ENCODE data around the gene MMP7. TPM values are rescaled to one million over a fixed set of nuclear protein-coding genes. Genes with fewer than 3 reads are reported as not detected.

The MMP7 gene
- polyA plus RNA-seq, 1 of the 3 experiments (the other 2 are of a cell fraction), result 0.13 TPM

DNA sequence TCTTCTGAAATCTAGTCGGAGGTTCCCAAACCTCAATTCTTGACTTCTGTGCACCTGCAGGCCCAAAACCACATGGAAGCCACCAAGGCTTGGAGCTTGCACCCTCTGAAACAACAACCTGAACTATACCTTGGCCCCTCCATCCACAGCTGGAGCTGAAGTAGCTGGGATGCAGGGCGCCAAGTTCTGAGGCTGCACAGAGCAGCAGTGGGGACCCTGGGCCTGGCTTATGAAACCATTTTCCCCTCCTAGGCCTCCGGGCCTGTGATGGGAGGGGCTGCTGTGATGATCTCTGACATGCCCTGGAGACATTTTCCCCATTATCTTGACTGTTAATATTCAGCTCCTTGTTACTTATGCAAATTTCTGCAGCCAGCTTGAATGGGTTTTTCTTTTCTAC lies 38.3 kb upstream of the MMP7 start:
- H3F3A ChIP-seq (replicated peaks; ENCODE audit: insufficient read depth), result peaks cover 6% of the 10 kb centered on the region
- ChIA-PET CTCF (no interaction called here), POLR2A (no interaction called here)
- H3K9me2 ChIP-seq, result no peaks in the 10 kb centered on the region
- WGBS (ENCODE audit: low lambda C conversion rate), result 46% methylated on average over 3 of the region's 3 CpGs
- peaks cover 0 to 3% of the 10 kb centered on the region in 2 experiments; a peak in 1 of 4 replicates for H3K4me1 ChIP-seq (ENCODE audit: control insufficient read depth in 1 of 2, insufficient read depth in 2 of 2, low read depth in 1 of 2, low read length in 1 of 2)
- no peak overlapping the region for H3K4me3 ChIP-seq (ENCODE audit: low read depth in 2 of 2, low read length in 1 of 2)
- H3K4me2 ChIP-seq, result no peak overlapping the region
- TF ChIP-seq, protein P1, sequence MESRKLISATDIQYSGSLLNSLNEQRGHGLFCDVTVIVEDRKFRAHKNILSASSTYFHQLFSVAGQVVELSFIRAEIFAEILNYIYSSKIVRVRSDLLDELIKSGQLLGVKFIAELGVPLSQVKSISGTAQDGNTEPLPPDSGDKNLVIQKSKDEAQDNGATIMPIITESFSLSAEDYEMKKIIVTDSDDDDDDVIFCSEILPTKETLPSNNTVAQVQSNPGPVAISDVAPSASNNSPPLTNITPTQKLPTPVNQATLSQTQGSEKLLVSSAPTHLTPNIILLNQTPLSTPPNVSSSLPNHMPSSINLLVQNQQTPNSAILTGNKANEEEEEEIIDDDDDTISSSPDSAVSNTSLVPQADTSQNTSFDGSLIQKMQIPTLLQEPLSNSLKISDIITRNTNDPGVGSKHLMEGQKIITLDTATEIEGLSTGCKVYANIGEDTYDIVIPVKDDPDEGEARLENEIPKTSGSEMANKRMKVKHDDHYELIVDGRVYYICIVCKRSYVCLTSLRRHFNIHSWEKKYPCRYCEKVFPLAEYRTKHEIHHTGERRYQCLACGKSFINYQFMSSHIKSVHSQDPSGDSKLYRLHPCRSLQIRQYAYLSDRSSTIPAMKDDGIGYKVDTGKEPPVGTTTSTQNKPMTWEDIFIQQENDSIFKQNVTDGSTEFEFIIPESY (IDR thresholded peaks at IDR 0.05; ENCODE audit: borderline replicate concordance, low read depth), result no peak
- TF ChIP-seq, protein P2, sequence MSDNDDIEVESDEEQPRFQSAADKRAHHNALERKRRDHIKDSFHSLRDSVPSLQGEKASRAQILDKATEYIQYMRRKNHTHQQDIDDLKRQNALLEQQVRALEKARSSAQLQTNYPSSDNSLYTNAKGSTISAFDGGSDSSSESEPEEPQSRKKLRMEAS (IDR thresholded peaks at IDR 0.05; ENCODE audit: low read depth), result no peak
- TF ChIP-seq GATA2 (CRISPR knock-in tag; IDR thresholded peaks at IDR 0.05), result no peak
- TF ChIP-seq, protein P3, sequence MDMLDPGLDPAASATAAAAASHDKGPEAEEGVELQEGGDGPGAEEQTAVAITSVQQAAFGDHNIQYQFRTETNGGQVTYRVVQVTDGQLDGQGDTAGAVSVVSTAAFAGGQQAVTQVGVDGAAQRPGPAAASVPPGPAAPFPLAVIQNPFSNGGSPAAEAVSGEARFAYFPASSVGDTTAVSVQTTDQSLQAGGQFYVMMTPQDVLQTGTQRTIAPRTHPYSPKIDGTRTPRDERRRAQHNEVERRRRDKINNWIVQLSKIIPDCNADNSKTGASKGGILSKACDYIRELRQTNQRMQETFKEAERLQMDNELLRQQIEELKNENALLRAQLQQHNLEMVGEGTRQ (IDR thresholded peaks at IDR 0.05; ENCODE audit: borderline replicate concordance, low read depth, low read length), result no peak
- TF ChIP-seq CHD2 (IDR thresholded peaks at IDR 0.05; ENCODE audit: low read length, partially characterized antibody), result no peak
- no peak for TF ChIP-seq FOXJ3 (CRISPR knock-in tag; IDR thresholded peaks at IDR 0.05)
- TF ChIP-seq, protein P4, sequence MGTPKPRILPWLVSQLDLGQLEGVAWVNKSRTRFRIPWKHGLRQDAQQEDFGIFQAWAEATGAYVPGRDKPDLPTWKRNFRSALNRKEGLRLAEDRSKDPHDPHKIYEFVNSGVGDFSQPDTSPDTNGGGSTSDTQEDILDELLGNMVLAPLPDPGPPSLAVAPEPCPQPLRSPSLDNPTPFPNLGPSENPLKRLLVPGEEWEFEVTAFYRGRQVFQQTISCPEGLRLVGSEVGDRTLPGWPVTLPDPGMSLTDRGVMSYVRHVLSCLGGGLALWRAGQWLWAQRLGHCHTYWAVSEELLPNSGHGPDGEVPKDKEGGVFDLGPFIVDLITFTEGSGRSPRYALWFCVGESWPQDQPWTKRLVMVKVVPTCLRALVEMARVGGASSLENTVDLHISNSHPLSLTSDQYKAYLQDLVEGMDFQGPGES (IDR thresholded peaks at IDR 0.05; ENCODE audit: low read depth, low read length), result no peak
- TF ChIP-seq EZH2phosphoT487 (IDR thresholded peaks at IDR 0.05; ENCODE audit: borderline replicate concordance, low read depth), result no peak
- TF ChIP-seq NRF1 (IDR thresholded peaks at IDR 0.05; ENCODE audit: low read depth, low read length), result no peak
- TF ChIP-seq, protein P5, sequence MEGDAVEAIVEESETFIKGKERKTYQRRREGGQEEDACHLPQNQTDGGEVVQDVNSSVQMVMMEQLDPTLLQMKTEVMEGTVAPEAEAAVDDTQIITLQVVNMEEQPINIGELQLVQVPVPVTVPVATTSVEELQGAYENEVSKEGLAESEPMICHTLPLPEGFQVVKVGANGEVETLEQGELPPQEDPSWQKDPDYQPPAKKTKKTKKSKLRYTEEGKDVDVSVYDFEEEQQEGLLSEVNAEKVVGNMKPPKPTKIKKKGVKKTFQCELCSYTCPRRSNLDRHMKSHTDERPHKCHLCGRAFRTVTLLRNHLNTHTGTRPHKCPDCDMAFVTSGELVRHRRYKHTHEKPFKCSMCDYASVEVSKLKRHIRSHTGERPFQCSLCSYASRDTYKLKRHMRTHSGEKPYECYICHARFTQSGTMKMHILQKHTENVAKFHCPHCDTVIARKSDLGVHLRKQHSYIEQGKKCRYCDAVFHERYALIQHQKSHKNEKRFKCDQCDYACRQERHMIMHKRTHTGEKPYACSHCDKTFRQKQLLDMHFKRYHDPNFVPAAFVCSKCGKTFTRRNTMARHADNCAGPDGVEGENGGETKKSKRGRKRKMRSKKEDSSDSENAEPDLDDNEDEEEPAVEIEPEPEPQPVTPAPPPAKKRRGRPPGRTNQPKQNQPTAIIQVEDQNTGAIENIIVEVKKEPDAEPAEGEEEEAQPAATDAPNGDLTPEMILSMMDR (IDR thresholded peaks at IDR 0.05), result no peak
- TF ChIP-seq EP300 (IDR thresholded peaks at IDR 0.05; ENCODE audit: borderline replicate concordance in 1 of 2, low read depth in 1 of 2, low read length in 1 of 2), result no peak
- TF ChIP-seq FOXM1 (IDR thresholded peaks at IDR 0.05; ENCODE audit: low read depth), result no peak
- no peak for TF ChIP-seq RCOR1 (IDR thresholded peaks at IDR 0.05; ENCODE audit: low read length)
- no peak for TF ChIP-seq TCF12 (IDR thresholded peaks at IDR 0.05)
- no peak for TF ChIP-seq RFX5 (IDR thresholded peaks at IDR 0.05; ENCODE audit: low read length)
- no peak for TF ChIP-seq SMC3 (IDR thresholded peaks at IDR 0.05; ENCODE audit: low read depth, low read length)
- no peak for TF ChIP-seq MXI1 (IDR thresholded peaks at IDR 0.05; ENCODE audit: low read depth, low read length)
- TF ChIP-seq MEF2A (IDR thresholded peaks at IDR 0.05; ENCODE audit: borderline replicate concordance, low read depth), result no peak
- no peak for TF ChIP-seq SIN3A (IDR thresholded peaks at IDR 0.05; ENCODE audit: borderline replicate concordance, low read depth, low read length)
- TF ChIP-seq, protein P6, sequence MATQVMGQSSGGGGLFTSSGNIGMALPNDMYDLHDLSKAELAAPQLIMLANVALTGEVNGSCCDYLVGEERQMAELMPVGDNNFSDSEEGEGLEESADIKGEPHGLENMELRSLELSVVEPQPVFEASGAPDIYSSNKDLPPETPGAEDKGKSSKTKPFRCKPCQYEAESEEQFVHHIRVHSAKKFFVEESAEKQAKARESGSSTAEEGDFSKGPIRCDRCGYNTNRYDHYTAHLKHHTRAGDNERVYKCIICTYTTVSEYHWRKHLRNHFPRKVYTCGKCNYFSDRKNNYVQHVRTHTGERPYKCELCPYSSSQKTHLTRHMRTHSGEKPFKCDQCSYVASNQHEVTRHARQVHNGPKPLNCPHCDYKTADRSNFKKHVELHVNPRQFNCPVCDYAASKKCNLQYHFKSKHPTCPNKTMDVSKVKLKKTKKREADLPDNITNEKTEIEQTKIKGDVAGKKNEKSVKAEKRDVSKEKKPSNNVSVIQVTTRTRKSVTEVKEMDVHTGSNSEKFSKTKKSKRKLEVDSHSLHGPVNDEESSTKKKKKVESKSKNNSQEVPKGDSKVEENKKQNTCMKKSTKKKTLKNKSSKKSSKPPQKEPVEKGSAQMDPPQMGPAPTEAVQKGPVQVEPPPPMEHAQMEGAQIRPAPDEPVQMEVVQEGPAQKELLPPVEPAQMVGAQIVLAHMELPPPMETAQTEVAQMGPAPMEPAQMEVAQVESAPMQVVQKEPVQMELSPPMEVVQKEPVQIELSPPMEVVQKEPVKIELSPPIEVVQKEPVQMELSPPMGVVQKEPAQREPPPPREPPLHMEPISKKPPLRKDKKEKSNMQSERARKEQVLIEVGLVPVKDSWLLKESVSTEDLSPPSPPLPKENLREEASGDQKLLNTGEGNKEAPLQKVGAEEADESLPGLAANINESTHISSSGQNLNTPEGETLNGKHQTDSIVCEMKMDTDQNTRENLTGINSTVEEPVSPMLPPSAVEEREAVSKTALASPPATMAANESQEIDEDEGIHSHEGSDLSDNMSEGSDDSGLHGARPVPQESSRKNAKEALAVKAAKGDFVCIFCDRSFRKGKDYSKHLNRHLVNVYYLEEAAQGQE (IDR thresholded peaks at IDR 0.05; ENCODE audit: low read depth, low read length), result no peak
- no peaks in the 10 kb centered on the region for H3K79me2 ChIP-seq (ENCODE audit: insufficient read depth)
- no peak overlapping the region for H3K9ac ChIP-seq
- no peak overlapping the region for H2AFZ ChIP-seq (ENCODE audit: low read depth)
- no peaks in the 10 kb centered on the region for H3K36me3 ChIP-seq (replicated peaks in 1 of 2; ENCODE audit: control insufficient read depth in 1 of 2, insufficient read depth in 2 of 2, low read length in 1 of 2)
- H4K20me1 ChIP-seq (ENCODE audit: insufficient read depth), result no peaks in the 10 kb centered on the region
- 0 out of 2 replicates have a peak, but pooled peaks cover 2% of the 10 kb centered on the region for H3K9me3 ChIP-seq
- no peak overlapping the region for H3K27ac ChIP-seq (ENCODE audit: low read depth in 2 of 2, low read length in 1 of 2)
- H3K27me3 ChIP-seq (ENCODE audit: insufficient read depth), result no peaks in the 10 kb centered on the region
- no peak for DNase-seq

Data from SK-N-SH (cell line).